Measurements from ENCODE around the gene RNF183. TPM values are rescaled to one million over a fixed set of nuclear protein-coding genes. Genes with fewer than 3 reads are reported as not detected.

RNF183 gene
- total and polyA plus RNA-seq, 9 of the 15 experiments (the other 6 are each of a cell fraction or from before 2014, with no cell fraction given): 0.04 to 2.0 (median 0.16) TPM; not detected in 5

GRCh38 chr9:113340011-113340699 lies 37.0 kb upstream of the RNF183 start, which contains the start of gene WDR31 (continued):
- TF ChIP-seq CEBPZ (IDR thresholded peaks at IDR 0.05; ENCODE audit: borderline replicate concordance, low read depth, low read length): no peak
- no peak for TF ChIP-seq ZNF57 (CRISPR knock-in tag; IDR thresholded peaks at IDR 0.05)
- no peak for TF ChIP-seq ZNF174 (CRISPR knock-in tag; IDR thresholded peaks at IDR 0.05)
- TF ChIP-seq ZNF431 (CRISPR knock-in tag; IDR thresholded peaks at IDR 0.05): no peak
- TF ChIP-seq ZNF778 (CRISPR knock-in tag; IDR thresholded peaks at IDR 0.05): no peak
- TF ChIP-seq ZNF134 (CRISPR knock-in tag; conservative IDR thresholded peaks at IDR 0.05): no peak
- TF ChIP-seq NBN (IDR thresholded peaks at IDR 0.05; ENCODE audit: low read depth): 0 out of 2 replicates have a peak, but pooled peaks have one; percentile 65
- no peak for TF ChIP-seq GABPB2 (CRISPR knock-in tag; conservative IDR thresholded peaks at IDR 0.05)
- no peak for TF ChIP-seq ZC3H4 (CRISPR knock-in tag; IDR thresholded peaks at IDR 0.05; ENCODE audit: borderline replicate concordance)
- TF ChIP-seq ZZZ3 (IDR thresholded peaks at IDR 0.05): no peak
- TF ChIP-seq ZNF707 (CRISPR knock-in tag; conservative IDR thresholded peaks at IDR 0.05): no peak
- TF ChIP-seq FOXM1 (IDR thresholded peaks at IDR 0.05; ENCODE audit: low read depth): no peak
- TF ChIP-seq FOXM1 (CRISPR knock-in tag; IDR thresholded peaks at IDR 0.05; ENCODE audit: low read depth): 0 out of 2 replicates have a peak, but pooled peaks have one; percentile 75
- TF ChIP-seq ZNF79 (CRISPR knock-in tag; IDR thresholded peaks at IDR 0.05; ENCODE audit: low read depth): no peak
- TF ChIP-seq, protein P1, sequence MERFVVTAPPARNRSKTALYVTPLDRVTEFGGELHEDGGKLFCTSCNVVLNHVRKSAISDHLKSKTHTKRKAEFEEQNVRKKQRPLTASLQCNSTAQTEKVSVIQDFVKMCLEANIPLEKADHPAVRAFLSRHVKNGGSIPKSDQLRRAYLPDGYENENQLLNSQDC (CRISPR knock-in tag; IDR thresholded peaks at IDR 0.05): peak; percentile 64; the same call in 1 of the 2 replicates
- TF ChIP-seq, protein P2, sequence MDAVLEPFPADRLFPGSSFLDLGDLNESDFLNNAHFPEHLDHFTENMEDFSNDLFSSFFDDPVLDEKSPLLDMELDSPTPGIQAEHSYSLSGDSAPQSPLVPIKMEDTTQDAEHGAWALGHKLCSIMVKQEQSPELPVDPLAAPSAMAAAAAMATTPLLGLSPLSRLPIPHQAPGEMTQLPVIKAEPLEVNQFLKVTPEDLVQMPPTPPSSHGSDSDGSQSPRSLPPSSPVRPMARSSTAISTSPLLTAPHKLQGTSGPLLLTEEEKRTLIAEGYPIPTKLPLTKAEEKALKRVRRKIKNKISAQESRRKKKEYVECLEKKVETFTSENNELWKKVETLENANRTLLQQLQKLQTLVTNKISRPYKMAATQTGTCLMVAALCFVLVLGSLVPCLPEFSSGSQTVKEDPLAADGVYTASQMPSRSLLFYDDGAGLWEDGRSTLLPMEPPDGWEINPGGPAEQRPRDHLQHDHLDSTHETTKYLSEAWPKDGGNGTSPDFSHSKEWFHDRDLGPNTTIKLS (IDR thresholded peaks at IDR 0.05; ENCODE audit: borderline replicate concordance, low read depth): 0 out of 2 replicates have a peak, but pooled peaks have one; percentile 30
- no peak for TF ChIP-seq SMARCE1 (IDR thresholded peaks at IDR 0.05)
- TF ChIP-seq CHCHD3 (CRISPR knock-in tag; IDR thresholded peaks at IDR 0.05): peak; percentile 5; the same call in 1 of the 2 replicates
- TF ChIP-seq ZNF212 (CRISPR knock-in tag; IDR thresholded peaks at IDR 0.05): no peak
- TF ChIP-seq JUNB (CRISPR knock-in tag; conservative IDR thresholded peaks at IDR 0.05): no peak
- peak; percentile 49; the same call in 1 of the 2 replicates for TF ChIP-seq SMARCA4 (IDR thresholded peaks at IDR 0.05)
- TF ChIP-seq, protein P3, sequence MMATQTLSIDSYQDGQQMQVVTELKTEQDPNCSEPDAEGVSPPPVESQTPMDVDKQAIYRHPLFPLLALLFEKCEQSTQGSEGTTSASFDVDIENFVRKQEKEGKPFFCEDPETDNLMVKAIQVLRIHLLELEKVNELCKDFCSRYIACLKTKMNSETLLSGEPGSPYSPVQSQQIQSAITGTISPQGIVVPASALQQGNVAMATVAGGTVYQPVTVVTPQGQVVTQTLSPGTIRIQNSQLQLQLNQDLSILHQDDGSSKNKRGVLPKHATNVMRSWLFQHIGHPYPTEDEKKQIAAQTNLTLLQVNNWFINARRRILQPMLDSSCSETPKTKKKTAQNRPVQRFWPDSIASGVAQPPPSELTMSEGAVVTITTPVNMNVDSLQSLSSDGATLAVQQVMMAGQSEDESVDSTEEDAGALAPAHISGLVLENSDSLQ (IDR thresholded peaks at IDR 0.05): no peak
- peak; percentile 90 for TF ChIP-seq SP1 (CRISPR knock-in tag; IDR thresholded peaks at IDR 0.05)
- no peak for TF ChIP-seq SETDB1 (IDR thresholded peaks at IDR 0.05; ENCODE audit: low read length)
